Right lobe of liver (tissue), 4 donors: ENCODE results near the gene EIF3L.

ENCODE experiments used
- CTCF ChIP-seq, 4 donors: fragments of 200-600 bp in 3 of 4; fragments of 450-650 bp in 1 of 4; IDR thresholded peaks; one replicate each; pipeline versions ENCODE4 v1.5.1 to v1.8.0; 2016 to 2022; ENCODE audit warnings: antibody characterized with exemption in 4 of 4, mild to moderate bottlenecking in 2 of 4
- POLR2A ChIP-seq: fragments of 450-650 bp; IDR thresholded peaks from one replicate; pipeline ENCODE4 v1.6.1; 2017; ENCODE audit warnings: antibody characterized with exemption, mild to moderate bottlenecking
- donor health status: DM: no; HTN: no; CAD: no.
- donor health status: DM: no; HTN: no; CAD: no.
- donor health status: DM: no; HTN: yes; CAD: no.

- TF ChIP-seq CTCF (IDR thresholded peaks at IDR 0.05) (no peak), POLR2A (no peak)
Measured at GRCh38 chr22:37808294-37808657, 40.9 kb upstream of the EIF3L start.
